HG03097 (cell line): ENCODE measurements around the gene IGFBP2.

ENCODE experiments used
- ATAC-seq: cut with Tn5 transposase; IDR thresholded peaks from one replicate; pipeline ENCODE4 v1.9.1; 2021; ENCODE audit not compliant: unreplicated experiment, low FRiP score

Gene IGFBP2

DNA sequence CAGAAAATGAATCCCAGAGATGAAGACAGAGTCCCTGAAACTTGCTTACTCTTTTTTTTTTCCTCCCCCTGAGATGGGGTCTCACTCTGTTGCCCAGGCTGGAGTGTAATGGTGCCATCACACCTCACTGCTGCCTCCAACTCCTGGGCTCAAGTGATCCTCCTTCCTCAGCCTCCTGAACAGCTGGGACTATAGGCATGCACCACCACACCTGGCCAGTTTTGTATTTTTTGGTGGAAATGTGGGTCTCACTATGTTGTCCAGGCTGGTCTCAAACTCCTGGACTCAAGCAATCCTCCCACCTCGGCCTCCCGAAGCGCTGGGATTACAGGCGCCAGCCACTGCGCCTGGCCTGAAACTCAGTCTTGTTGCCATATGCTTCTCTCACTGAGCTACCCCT is 27.8 kb downstream of the IGFBP2 start:
- ATAC-seq = no peak

DNA sequence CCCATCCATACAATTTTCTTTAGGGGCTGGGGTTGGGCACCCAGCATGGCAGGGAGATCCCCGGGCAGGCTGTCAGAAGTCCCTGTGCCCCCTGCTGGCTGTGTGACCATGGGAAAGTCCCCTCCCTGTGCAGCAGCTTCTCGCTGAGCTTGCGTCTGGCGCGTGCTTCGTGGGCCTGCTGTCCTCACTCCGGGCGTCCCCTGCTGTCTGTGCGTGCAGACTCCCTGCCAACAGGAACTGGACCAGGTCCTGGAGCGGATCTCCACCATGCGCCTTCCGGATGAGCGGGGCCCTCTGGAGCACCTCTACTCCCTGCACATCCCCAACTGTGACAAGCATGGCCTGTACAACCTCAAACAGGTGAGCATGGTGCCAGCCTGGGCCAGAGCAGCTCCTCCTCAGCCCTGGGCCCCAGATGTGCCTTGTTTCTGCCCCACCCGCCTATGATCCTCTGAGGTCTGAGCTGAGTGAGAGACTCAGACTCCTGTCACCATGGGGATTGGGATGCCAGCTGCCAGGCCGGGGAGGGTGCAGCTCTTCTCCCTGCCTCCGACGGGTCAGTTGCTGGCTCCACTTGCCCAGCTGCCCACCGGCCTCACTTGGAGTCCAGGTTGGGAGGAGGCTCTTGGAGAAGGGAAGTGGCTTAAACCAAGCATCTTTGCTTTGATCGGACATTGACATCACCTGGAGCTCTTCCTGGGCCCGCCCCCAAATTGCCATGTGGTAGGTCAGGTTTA is 28.6 kb downstream of the IGFBP2 start:
- no peak for ATAC-seq

DNA sequence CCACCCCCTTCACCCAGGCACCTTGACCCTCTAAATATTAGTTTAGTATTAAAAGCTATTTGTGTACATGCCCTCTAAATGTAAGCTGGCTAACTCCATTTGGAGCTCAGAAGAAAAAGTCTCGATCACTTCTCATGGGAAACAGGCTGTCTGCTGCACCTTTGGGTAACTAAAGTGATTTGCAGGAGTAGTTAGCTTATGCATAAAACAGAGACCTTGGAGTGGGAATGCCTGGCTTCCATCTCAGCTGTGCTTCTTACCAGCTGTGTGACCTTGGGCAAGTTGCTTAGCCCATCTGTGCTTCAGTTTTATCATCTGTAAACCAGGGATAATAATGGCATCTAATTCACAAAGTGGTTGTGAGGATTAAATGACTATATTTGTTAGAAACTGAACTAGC is 29.9 kb downstream of the IGFBP2 start:
- no peak for ATAC-seq

DNA sequence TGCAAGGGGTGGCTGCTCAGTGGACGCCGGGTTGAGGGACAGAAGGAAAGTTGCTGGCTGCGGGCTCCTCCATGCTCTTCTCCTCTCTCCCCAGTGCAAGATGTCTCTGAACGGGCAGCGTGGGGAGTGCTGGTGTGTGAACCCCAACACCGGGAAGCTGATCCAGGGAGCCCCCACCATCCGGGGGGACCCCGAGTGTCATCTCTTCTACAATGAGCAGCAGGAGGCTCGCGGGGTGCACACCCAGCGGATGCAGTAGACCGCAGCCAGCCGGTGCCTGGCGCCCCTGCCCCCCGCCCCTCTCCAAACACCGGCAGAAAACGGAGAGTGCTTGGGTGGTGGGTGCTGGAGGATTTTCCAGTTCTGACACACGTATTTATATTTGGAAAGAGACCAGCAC is 30.6 kb downstream of the IGFBP2 start:
- ATAC-seq = no peak

DNA sequence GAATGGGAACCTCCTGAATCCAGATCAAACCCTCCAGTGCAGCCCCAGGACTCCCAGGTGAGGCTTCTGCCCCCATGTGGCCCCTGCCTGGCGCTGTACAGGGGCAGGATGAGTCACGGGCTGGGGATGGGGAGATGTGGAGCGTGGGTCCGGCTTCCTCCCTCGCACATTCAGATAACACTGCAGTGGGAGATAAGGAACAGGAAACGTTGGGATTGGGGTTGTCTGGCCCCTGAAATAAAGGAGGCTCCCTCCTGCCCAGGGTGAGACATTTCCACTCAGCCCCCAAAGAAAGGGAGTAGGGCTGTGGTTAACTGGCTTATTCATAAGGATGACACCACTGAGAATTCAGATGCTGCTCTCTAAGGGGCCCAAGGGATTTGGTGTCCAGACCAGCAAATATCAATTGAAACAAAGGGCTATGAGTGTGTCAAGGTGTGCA is 31.4 kb downstream of the IGFBP2 start:
- no peak for ATAC-seq

DNA sequence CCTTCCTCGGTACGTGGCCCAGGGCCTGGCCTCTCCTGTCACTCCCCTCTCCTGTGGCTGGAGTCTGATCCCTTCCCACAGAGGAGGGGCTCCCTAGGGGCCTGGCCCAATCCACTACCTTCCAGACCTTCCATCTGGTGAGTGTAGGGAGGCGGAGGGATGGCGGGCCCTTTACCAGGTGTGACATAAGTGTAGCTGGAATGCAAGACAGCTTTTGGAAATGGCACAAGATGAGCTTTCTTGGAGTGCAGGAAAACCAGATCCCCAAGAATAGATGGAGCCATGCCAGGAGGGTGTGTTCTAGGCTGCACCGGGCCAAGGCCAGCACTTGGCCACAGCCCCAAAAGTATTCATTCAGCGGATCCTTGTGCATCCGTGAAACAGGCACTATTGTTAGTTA is 32.0 kb downstream of the IGFBP2 start:
- no peak for ATAC-seq

DNA sequence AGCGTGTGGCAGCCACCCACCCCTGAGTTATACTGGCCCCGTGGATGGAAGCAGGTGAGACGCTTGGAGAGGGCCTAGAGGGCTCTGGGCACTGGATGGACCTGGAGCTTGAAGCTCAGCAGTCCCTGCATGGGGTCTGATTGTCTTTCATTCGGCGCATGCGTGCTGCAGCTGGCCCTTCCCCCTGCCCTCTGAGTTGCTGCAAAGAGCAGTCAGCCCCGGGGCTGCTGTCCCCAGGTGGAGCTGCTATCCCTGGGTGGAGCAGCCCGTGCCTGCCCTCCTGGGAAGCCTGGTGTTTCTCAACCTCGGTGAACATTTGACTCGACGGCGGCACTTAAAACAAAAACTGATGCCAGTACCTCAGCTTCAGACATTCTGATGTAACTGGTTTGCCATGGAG is 32.5 kb downstream of the IGFBP2 start:
- no peak for ATAC-seq

DNA sequence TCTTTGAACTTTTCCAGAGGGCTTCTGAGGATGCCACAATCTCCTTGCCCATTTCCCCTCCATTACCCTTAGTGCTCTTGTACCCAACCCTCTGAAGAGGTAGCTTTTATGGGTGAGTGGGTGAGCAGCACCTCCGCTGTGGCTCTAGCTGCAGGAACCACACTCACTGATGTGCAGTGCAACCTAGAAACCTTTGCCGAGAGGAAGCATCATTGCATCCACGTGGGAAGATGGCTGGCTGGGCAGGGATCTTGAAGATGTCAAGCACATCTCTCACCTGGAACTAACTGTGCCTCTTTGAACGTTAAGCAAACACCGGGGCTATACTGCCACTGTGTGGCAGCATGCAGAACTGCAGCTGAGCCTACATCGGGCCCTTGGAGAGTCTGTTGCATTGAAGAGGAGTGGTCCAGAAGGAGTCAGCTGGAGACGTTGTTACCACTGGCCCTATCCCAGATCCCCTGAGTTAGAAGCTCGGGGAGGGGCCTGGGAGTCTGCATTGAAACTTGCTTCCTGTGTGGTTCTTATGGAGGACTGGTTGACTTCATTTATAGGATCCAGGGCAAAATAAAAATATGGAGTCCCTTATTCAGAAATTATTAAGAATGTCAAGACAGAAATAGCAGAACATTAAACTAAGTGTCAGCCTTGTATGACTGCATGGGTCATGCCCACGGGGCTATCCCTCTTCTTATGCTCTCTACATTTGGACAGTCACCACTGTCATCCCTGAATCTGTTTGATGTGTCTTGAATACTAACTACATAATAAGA is 33.4 kb downstream of the IGFBP2 start:
- peak; percentile 81 for ATAC-seq

DNA sequence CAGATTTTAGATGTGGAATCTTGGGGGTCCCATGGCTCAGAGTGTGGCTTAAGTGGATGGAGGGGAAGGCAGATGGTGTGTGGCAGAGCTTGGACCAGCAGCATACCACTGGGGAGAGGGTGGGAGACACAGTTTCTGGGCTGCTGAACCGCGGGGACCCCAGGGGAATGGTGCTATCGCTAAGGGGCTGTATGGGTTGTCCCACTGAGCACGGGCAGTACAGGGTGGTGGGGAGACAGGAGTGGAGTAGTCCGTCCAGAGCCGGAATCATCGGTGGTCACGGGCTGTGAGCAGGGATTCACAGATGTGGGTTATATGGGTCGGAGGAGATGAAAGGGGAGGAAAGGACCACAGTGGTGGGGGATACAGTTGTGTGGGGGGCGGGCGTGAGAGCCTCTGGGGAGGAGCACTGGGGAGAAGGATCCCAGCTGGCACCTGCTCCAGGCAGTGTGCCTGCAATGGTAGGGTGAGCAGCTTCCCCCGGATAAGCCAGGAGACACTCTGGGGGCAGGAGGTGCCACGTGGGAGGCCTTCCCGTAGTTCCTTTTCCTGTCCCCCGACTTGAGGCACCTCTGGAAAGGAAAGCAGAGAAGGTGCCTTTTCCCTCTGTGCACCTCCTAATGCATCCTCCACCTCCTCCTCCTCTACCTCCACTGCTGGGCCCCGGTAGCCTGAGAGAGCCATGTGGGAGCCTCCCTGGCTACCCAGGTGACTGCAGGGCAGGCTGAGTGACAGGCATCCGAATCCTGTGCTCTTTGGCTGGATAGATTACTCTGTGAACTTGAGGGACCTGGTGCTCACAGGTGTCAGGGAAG is 37.3 kb downstream of the IGFBP2 start:
- no peak for ATAC-seq

DNA sequence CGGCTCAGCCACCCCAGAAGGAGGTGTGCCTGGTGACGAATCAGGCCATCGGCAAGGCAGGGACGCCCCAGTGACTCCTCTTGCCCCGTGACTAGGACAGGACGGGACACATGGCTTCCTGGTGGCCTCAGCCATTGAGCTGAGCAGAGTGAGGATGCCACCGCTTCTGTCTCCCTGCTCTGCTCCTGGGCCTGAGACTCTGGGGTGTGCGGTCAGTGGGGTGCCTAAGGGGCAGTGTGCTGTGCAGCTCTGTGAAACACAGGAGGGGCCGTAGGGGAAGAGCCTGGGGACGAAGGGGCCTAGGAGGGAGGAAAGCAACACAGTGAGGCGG is 37.8 kb downstream of the IGFBP2 start:
- no peak for ATAC-seq

DNA sequence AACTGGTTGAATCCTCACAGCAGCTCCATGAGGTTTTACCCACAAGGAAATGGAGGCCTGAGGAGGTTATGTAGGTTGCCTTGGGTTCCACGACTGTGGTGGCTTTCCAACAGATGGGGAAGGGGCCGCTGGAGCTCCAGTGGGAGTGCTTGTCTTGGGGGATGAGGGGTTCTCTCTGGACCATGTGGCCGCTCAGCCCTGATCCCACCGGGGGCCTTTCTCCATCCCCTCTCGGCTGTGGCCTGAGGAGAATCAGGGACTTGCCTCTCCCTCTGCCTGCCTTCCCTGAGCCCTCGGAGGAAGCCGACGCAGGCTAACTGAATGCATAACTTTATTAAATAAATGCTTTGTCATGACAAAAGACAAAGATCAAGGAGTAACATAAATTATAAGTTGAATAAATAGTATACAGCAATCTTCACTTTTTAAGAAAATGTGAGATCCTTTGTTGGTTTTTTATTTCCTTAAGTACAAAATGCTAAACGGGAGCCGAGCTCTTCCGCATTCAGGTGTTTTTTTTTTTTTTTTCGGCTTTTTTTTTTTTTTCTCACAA is 38.6 kb downstream of the IGFBP2 start:
- ATAC-seq = no peak

DNA sequence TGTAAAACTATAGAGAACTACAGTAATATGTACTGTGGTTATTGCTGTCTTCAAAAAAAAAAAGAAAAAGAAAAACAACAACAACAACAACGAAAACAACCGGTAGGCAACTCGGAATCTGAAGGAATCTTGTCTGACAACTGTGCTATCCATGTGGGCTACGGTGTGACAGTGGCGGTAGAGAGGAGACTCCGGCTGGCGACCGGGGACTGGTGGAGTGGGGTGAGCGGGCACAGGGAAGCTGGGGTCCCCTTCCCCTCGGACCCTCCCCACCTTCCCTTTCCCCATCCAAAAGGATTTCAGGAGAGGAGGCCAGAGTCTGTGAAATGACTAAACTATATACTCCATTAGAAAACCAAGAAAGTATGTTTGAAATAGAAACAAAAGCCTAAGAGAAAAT is 39.2 kb downstream of the IGFBP2 start:
- no peak for ATAC-seq

DNA sequence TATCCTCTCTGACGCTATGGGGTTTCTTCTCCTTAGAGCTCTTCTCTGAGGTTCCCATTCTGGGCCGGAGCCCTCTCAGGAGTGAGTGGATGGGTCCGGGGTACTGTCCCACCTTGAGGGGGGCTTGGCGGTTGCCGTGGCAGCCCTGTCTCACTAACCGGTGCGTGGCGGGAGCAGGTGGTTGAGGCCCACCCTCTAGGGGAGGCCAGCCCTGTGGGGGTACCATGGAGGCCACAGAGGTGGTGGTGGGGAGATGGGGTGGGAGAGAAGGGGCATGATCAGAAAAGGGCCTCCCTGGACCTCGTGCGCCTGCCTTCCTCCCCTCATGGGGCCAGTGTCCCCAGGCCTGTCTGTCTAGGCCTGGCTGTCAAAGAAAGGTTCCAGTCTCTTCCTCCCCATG is 39.8 kb downstream of the IGFBP2 start:
- no peak for ATAC-seq

DNA sequence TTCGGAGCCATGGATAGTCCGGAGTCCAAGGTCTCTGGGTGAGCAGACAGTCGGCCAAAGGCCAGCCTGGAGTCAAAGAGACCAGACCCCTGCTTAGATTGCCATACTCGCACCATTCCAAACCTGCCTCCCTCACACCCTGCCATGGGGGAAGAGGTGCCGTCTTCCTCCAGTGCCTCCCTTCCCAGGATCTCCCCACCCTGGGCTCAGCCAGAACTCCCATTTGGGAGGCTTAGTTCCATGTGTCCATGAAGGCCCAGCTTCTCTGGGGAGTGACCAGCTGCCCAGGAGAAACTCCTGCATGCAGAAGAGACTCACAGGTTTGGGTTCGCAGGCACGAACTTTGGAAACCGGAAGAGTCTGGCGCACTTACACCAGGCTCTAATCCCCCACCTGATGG is 40.4 kb downstream of the IGFBP2 start:
- no peak for ATAC-seq

DNA sequence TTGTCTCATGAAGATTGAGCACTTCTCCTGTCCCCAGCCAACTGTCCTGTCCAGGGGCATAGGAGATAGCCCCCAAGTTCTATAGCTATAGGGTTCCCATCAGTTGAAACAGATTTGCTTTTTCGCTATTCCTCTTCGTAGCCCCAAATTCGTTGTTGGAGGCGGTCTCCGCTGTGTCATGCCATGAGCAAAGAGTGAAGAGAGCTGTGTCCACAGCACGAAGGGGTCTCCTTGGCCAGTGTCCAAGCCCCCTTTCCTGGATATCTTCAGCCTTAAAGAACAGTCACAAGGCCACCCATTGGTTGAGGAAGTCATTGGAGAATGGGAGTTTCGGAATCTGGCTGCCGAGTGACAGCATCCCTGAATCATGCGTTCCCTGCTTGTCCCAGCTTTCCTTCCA is 41.2 kb downstream of the IGFBP2 start:
- no peak for ATAC-seq

DNA sequence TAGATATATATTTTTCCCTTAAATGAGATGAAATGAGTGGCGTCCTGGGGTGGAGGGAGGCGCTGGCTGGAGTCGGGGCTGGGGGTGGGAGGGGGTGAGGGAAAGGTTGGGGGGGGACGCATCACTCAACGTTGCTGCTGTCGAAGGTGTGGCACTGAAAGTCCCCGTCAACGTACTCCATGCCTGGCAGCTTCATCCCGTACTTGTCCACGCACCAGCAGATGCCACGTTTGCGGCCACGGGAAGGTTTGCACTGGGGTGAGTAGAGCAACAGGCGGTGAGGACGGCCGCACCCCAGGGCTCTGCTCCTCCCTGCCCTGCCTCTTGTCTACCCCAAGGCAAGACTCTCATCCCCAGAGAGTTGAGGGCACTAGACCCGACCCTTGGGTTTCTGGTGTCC is 43.4 kb downstream of the IGFBP2 start:
- no peak for ATAC-seq

DNA sequence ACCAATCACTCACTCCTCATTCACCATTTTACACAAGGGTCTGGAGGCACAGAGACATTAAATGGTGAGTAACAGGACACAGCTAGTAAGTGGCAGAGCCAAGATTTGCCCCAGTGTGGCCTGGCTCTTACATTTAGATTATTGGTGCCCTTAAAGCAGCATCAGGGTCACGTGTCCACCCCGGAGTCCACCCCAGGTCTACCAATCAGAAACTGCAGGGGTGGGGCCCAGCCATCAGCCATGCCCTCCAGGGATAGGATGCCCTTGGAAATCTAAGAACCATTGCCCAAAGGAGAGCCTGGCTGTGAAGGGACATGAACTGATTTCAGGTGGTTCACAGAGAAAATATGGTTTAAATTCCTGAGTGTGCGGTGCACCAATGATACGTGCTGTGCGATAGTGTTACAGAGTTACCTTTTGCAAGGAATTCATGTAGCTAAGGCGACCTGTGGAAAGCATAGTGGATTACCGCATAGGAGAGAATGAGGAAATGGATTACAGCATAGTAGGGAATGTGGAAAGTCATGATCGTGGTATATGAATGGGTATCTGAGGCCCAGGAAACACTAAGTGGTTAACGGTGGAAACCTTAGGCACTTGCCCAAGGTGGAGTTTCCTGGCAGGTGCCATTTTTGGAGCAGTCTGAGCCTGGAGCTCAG is 44.3 kb downstream of the IGFBP2 start:
- ATAC-seq = no peak

DNA sequence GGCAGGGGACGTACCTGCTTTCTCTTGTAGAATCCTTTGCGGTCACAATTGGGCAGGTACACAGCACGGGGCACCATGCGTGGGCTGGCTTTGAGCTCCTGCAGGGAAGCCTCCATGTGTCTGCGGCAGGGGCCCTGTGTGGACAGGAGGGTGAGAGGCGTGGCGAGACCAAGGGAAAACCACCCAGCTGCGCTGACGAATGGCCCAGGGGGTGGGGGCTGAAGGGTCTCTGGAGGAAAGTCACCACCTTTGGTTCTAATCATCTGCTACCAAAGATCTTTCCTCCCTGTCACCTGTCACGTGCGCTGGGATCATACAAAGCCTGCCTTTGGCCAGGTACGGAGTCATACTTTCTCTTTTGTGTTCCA is 44.9 kb downstream of the IGFBP2 start:
- no peak for ATAC-seq

DNA sequence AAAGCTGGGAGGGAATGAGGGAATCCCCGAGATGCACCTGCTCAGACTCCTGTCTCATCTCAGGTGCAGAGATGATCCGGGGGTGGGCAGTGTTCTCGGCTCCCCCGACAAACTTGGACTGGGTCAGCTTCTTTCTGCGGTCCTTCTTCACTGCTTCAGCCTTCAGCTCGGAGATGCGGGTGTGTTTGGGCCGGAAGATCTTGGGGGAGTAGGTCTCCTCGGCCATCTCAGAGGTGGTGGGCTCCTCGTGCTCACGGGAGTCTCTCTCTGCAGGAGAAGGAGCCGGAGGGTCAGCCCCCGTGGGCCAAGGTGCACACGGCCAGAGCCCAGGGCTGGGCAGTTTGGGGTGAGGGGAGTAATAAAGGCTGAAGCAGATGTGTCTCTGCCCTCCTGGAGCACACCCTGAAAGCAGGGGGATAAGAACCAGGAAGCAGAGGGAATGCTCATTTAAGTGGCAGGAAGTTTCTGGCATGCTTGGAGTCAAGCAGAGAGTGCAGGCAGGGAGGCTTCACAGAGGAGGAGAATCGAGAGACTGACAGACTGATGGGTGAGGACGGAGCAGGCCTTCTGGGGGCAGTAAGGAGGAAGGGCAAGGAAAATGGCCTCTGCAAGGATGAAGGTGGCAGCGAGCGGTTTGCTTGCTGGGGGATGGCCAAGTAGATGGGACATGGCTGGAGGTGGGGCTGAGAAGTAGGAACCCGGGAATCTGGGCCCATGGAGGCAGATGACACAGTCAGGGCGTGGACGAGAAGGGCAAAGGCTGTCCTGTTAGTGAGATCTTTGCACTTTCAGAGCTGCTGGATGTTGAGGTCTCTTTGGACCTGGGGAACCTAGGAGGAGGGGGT is 45.8 kb downstream of the IGFBP2 start:
- ATAC-seq = no peak

DNA sequence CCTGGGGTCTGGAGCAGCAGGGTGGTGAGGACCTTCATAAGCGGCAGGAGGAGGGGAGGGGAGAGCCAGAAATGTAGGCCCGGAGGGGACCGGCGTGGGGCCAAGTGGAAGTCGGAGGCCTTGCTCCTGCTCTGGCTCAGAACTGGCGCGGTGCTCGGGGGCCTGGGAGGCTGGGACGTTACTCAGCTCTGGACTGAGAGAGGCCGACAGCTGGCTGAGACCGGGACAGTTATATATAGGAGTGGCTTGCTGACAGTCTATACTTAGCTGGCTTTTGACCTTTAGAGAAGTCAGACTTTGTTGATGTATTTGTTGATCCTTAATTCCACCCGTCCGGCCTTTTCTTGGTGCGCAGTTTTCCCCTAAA is 46.4 kb downstream of the IGFBP2 start:
- ATAC-seq = no peak
